ENCODE data around the gene ZNF264. TPM values are rescaled to one million over a fixed set of nuclear protein-coding genes. Genes with fewer than 3 reads are reported as not detected.

The ZNF264 gene
- total and polyA plus RNA-seq, 2 of the 8 experiments (the other 6 are each of a cell fraction or from before 2014, with no cell fraction given) = 3.6 to 20.0 TPM

- FAIRE-seq (no peak), DNase-seq (ENCODE audit: low read depth in 1 of 2, low spot score in 2 of 2) (no peak)
- Histone ChIP-seq H4K5ac (ENCODE audit: insufficient read length, low read depth, low read length) (no peak overlapping the region), H2BK15ac (ENCODE audit: low read length) (no peak overlapping the region), H3K23me2 (ENCODE audit: low read depth, low read length) (no peaks in the 10 kb centered on the region), H3K79me1 (ENCODE audit: low read depth, low read length) (no peaks in the 10 kb centered on the region; the same call in 1 of the 2 replicates), H3K79me2 (ENCODE audit: control insufficient read depth in 1 of 2, insufficient read depth in 2 of 2, low read length in 2 of 2) (no peaks in the 10 kb centered on the region), H3K56ac (replicated peaks; ENCODE audit: insufficient read length, low read depth, low read length) (no peak overlapping the region), H3K27me3 (replicated peaks in 1 of 4; ENCODE audit: control insufficient read depth in 3 of 4, extremely low read depth in 1 of 4, insufficient read depth in 3 of 4, low read length in 3 of 4) (no peaks in the 10 kb centered on the region), H4K20me1 (replicated peaks in 1 of 2; ENCODE audit: control insufficient read depth in 1 of 2, insufficient read depth in 2 of 2, low read length in 2 of 2) (no peaks in the 10 kb centered on the region), H2AFZ (ENCODE audit: low read length) (no peak overlapping the region), H3K27ac (ENCODE audit: low read depth, low read length) (no peak overlapping the region), H4K8ac (ENCODE audit: extremely low read depth, insufficient read depth, low read length) (no peak overlapping the region), H4K91ac (replicated peaks; ENCODE audit: insufficient read length, low read length) (no peak overlapping the region), H3K4ac (replicated peaks; ENCODE audit: insufficient read length, low read depth, low read length) (no peak overlapping the region), H2AK5ac (ENCODE audit: low read depth, low read length) (no peak overlapping the region), H2BK5ac (ENCODE audit: low read depth, low read length) (no peak overlapping the region), H3K18ac (ENCODE audit: extremely low read depth, low read length) (no peak overlapping the region), H2BK120ac (replicated peaks; ENCODE audit: low read depth, low read length) (no peak overlapping the region), H2BK12ac (ENCODE audit: low read depth, low read length) (no peak overlapping the region), H3K9me3 (ENCODE audit: insufficient read depth in 2 of 2, low read depth in 1 of 2, low read length in 1 of 2) (peaks cover 37 to 79% of the 10 kb centered on the region in 2 experiments), H3K4me2 (ENCODE audit: insufficient read depth in 1 of 2, low read depth in 2 of 2, low read length in 2 of 2) (no peak overlapping the region), H3K4me3 (ENCODE audit: extremely low read depth in 1 of 4, insufficient read depth in 2 of 4, low read depth in 3 of 4, low read length in 4 of 4) (no peak overlapping the region), H3K14ac (ENCODE audit: insufficient read length) (no peak overlapping the region), H3K36me3 (ENCODE audit: control insufficient read depth in 2 of 4, insufficient read depth in 4 of 4, low read length in 3 of 4) (no peaks in the 10 kb centered on the region), H2BK20ac (ENCODE audit: low read length) (no peak overlapping the region), H3K9ac (replicated peaks in 1 of 4; ENCODE audit: extremely low read depth in 1 of 4, low read depth in 3 of 4, low read length in 3 of 4) (no peak overlapping the region), H3K4me1 (replicated peaks in 1 of 4; ENCODE audit: control insufficient read depth in 3 of 4, insufficient read depth in 4 of 4, low read length in 3 of 4) (no peaks in the 10 kb centered on the region), H3K23ac (ENCODE audit: insufficient read length) (no peak overlapping the region)
- ChIA-PET POLR2A (ENCODE audit: partially characterized antibody) (no interaction called here), CTCF (ENCODE audit: partially characterized antibody) (interaction anchor here (1.2 kb wide), 1 partner anchor 37 kb away, joined by 4 read pairs; no protein-coding TSS in a partner anchor)
- WGBS, 2 experiments (ENCODE audit: extremely low coverage in 1 of 2, insufficient coverage in 1 of 2, insufficient read length in 1 of 2, insufficient replicate concordance in 2 of 2, low coverage in 1 of 2, low lambda C conversion rate in 2 of 2, missing lambda C conversion rate in 1 of 2) = 83% methylated on average over 4 of the region's 4 CpGs; no CpG with 5 or more reads in 1 of the 2 experiments
- TF ChIP-seq SIN3A (conservative IDR thresholded peaks at IDR 0.05 in 1 of 2, IDR thresholded peaks at IDR 0.05 in 1 of 2; ENCODE audit: low read depth in 1 of 2, low read length in 2 of 2) (no peak), HDAC6 (IDR thresholded peaks at IDR 0.05; ENCODE audit: low read depth, low read length) (no peak), NRF1 (IDR thresholded peaks at IDR 0.05; ENCODE audit: low read depth, low read length) (no peak), RAD21 (IDR thresholded peaks at IDR 0.05 in 1 of 2, conservative IDR thresholded peaks at IDR 0.05 in 1 of 2; ENCODE audit: low read depth in 2 of 2, low read length in 2 of 2) (no peak), TAF1 (IDR thresholded peaks at IDR 0.05; ENCODE audit: low read depth, low read length) (no peak), RXRA (IDR thresholded peaks at IDR 0.05; ENCODE audit: insufficient read depth, low read depth, low read length) (no peak), HDAC2 (IDR thresholded peaks at IDR 0.05; ENCODE audit: borderline replicate concordance in 1 of 2, low read depth in 2 of 2, low read length in 2 of 2) (no peak), POLR2AphosphoS5 (IDR thresholded peaks at IDR 0.05; ENCODE audit: low read depth, low read length) (no peak), CHD1 (IDR thresholded peaks at IDR 0.05; ENCODE audit: low read depth, low read length) (no peak), GABPA (IDR thresholded peaks at IDR 0.05; ENCODE audit: borderline replicate concordance, insufficient read depth, low read length) (no peak), NANOG (IDR thresholded peaks at IDR 0.05; ENCODE audit: insufficient read depth, low read depth, low read length, poor library complexity, severe bottlenecking) (no peak), TBP (IDR thresholded peaks at IDR 0.05; ENCODE audit: low read depth, low read length) (no peak), POLR2A (IDR thresholded peaks at IDR 0.05; ENCODE audit: control extremely low read depth in 1 of 2, low read depth in 2 of 2, low read length in 2 of 2) (no peak)
- TF ChIP-seq, protein P1, sequence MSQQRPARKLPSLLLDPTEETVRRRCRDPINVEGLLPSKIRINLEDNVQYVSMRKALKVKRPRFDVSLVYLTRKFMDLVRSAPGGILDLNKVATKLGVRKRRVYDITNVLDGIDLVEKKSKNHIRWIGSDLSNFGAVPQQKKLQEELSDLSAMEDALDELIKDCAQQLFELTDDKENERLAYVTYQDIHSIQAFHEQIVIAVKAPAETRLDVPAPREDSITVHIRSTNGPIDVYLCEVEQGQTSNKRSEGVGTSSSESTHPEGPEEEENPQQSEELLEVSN (IDR thresholded peaks at IDR 0.05) = no peak
Measured at GRCh38 chr19:57141699-57142098, 49.6 kb upstream of the ZNF264 start.

All from H1 (cell line).